Left colon (tissue), 2 donors: ENCODE data around the gene SLC12A7. TPM values are rescaled to one million over a fixed set of nuclear protein-coding genes. Genes with fewer than 3 reads are reported as not detected.

ENCODE experiments used
- ATAC-seq: fragments of 200-7000 bp; cut with Tn5 transposase; one replicate; pipeline ENCODE4 v1.9.1; 2020; ENCODE audit warnings: mild to moderate bottlenecking, moderate library complexity
- DNase-seq, 2 donors: peaks; one replicate each; pipeline ENCODE4 v3.0.0-alpha.2; 2020
- intact Hi-C, 2 donors: fragments of 100-400 bp; cut with DNase I in 1 of 2; cut with micrococcal nuclease in 1 of 2; formaldehyde crosslinking; loops; one replicate each; pipeline versions ENCODE4 v1.11.2 to v1.14.0; 2022; cut with DNase I, micrococcal nuclease
- total RNA-seq, 2 donors: library from RNA; stranded (reverse); fragmentation: NEBNext Ultra II Directional; extraction: Animal tissue kit (Norgen Biotek cat#: 25700); gene quantifications; one replicate each; pipeline ENCODE4 v1.2.1, GENCODE V29; 2021
- donor health status: DM: no; HTN: no; CAD: no.
- donor health status: DM: yes; HTN: yes; CAD: no.

SLC12A7 gene
- total RNA-seq, 2 donors from 2014 or later, result 70.4 to 88.3 TPM

- ATAC-seq (no peak), DNase-seq (no peak)
- intact Hi-C loops, result no loop called here
These were observed 59.8 kb downstream of the SLC12A7 start for GRCh38 chr5:1052076-1052475.

GRCh38 chr5:1051366-1051720, 60.5 kb downstream of the SLC12A7 start:
- intact Hi-C loops, result no loop called here
- ATAC-seq (no peak), DNase-seq (no peak)

GRCh38 chr5:1050423-1051365, 61.2 kb downstream of the SLC12A7 start:
- no peak for DNase-seq
- intact Hi-C loops, result no loop called here
- no peak for ATAC-seq

- intact Hi-C loops, result no loop called here
- DNase-seq (no peak), ATAC-seq (peak; percentile 17)
These were observed 62.7 kb downstream of the SLC12A7 start for GRCh38 chr5:1048861-1049838.

GRCh38 chr5:1048162-1048721, 63.6 kb downstream of the SLC12A7 start:
- no peak for DNase-seq
- peak; percentile 2 for ATAC-seq

GRCh38 chr5:1047332-1047965, 64.4 kb downstream of the SLC12A7 start:
- no peak for DNase-seq
- intact Hi-C loops, result no loop called here
- no peak for ATAC-seq

More at GRCh38 chr5:1048162-1048721, 63.6 kb downstream of the SLC12A7 start:
- intact Hi-C loops, result no loop called here

GRCh38 chr5:1045960-1046560, 65.8 kb downstream of the SLC12A7 start:
- ATAC-seq, result no peak
- no peak for DNase-seq
- intact Hi-C loops, result no loop called here

GRCh38 chr5:1044117-1044516, 67.7 kb downstream of the SLC12A7 start:
- intact Hi-C loops, result no loop called here
- ATAC-seq (no peak), DNase-seq (no peak)

- DNase-seq (no peak), ATAC-seq (no peak)
- intact Hi-C loops, result no loop called here
These were observed 68.5 kb downstream of the SLC12A7 start for GRCh38 chr5:1043327-1043726.

- intact Hi-C loops, result no loop called here
- ATAC-seq, result no peak
- DNase-seq, result no peak
These were observed 69.2 kb downstream of the SLC12A7 start for GRCh38 chr5:1042626-1043025.

- ATAC-seq, result no peak
- intact Hi-C loops, result no loop called here
- no peak for DNase-seq
These were observed 70.4 kb downstream of the SLC12A7 start for GRCh38 chr5:1041225-1042143.

GRCh38 chr5:1040571-1040970, 71.3 kb downstream of the SLC12A7 start:
- no peak for ATAC-seq
- DNase-seq, result no peak
- intact Hi-C loops, result no loop called here

GRCh38 chr5:1039706-1040260, 72.1 kb downstream of the SLC12A7 start:
- intact Hi-C loops, result no loop called here
- ATAC-seq, result no peak
- no peak for DNase-seq

GRCh38 chr5:1039210-1039548, 72.7 kb downstream of the SLC12A7 start:
- DNase-seq (no peak), ATAC-seq (no peak)
- intact Hi-C loops, result no loop called here

GRCh38 chr5:1038417-1039209, 73.2 kb downstream of the SLC12A7 start:
- no peak for DNase-seq
- ATAC-seq, result no peak
- intact Hi-C loops, result no loop called here

GRCh38 chr5:1037671-1038416, 74.0 kb downstream of the SLC12A7 start:
- intact Hi-C loops, result no loop called here
- DNase-seq (no peak), ATAC-seq (no peak)
